K562 (cell line): ENCODE results near the gene AIFM3. TPM values are rescaled to one million over a fixed set of nuclear protein-coding genes. Genes with fewer than 3 reads are reported as not detected.

Experiments
- CREB5 ChIP-seq: fragments of 250-450 bp; sonication (Bioruptor Pico); IDR thresholded peaks from 2 replicates; pipeline ENCODE4 v1.5.0; 2020; ENCODE audit warnings: mild to moderate bottlenecking
- EP400 ChIP-seq: fragments of 450-650 bp; IDR thresholded peaks from 2 replicates; pipeline ENCODE4 v1.6.1; 2017; ENCODE audit warnings: antibody characterized with exemption, mild to moderate bottlenecking, moderate library complexity
- GTF3C2 ChIP-seq: IDR thresholded peaks from 3 replicates; pipeline ENCODE4 v1.6.1; 2011; ENCODE audit warnings: borderline replicate concordance, mild to moderate bottlenecking, moderate library complexity; ENCODE audit not compliant: insufficient read length; ENCODE audit errors: extremely low read depth
- HES1 ChIP-seq: fragments of 450-650 bp; IDR thresholded peaks from 2 replicates; pipeline ENCODE4 v1.6.1; 2016; ENCODE audit warnings: low read depth, mild to moderate bottlenecking, moderate library complexity
- MTA3 ChIP-seq: fragments of 450-650 bp; formaldehyde crosslinking; IDR thresholded peaks from 2 replicates; pipeline ENCODE4 v1.6.1; 2017; ENCODE audit warnings: mild to moderate bottlenecking, borderline replicate concordance
- NR2C1 ChIP-seq, 2 experiments: fragments of 450-650 bp; IDR thresholded peaks; 2 replicates each; pipeline ENCODE4 v1.6.1; 2017; ENCODE audit warnings: mild to moderate bottlenecking in 2 of 2, antibody characterized with exemption in 1 of 2, inconsistent platforms in 1 of 2, missing compliant biosample characterization in 1 of 2, missing genetic modification characterization in 1 of 2
- PYGO2 ChIP-seq: fragments of 450-650 bp; IDR thresholded peaks from 2 replicates; pipeline ENCODE4 v1.6.1; 2016; ENCODE audit warnings: mild to moderate bottlenecking, missing genetic modification characterization, moderate library complexity, missing compliant biosample characterization
- SIX5 ChIP-seq, 2 experiments: IDR thresholded peaks; 2 replicates each; pipeline ENCODE4 v1.6.1; 2011; ENCODE audit warnings: low read length in 2 of 2, borderline replicate concordance in 1 of 2, low read depth in 1 of 2, mild to moderate bottlenecking in 1 of 2, moderate library complexity in 1 of 2; ENCODE audit not compliant: insufficient read depth in 1 of 2
- SNIP1 ChIP-seq: fragments of 450-650 bp; IDR thresholded peaks from 2 replicates; pipeline ENCODE4 v1.7.1; 2017; ENCODE audit warnings: low read depth, mild to moderate bottlenecking
- ZNF23 ChIP-seq: fragments of 250-450 bp; sonication (Bioruptor Pico); IDR thresholded peaks from 2 replicates; pipeline ENCODE4 v1.4.0; 2020; ENCODE audit warnings: mild to moderate bottlenecking
- ZNF324 ChIP-seq: fragments of 250-450 bp; sonication (Bioruptor Pico); IDR thresholded peaks from 2 replicates; pipeline ENCODE4 v1.4.0; 2020; ENCODE audit warnings: mild to moderate bottlenecking
- ZNF407 ChIP-seq: fragments of 450-650 bp; IDR thresholded peaks from 2 replicates; pipeline ENCODE4 v1.6.1; 2016; ENCODE audit warnings: low read depth
- ZNF431 ChIP-seq: sonication (generic); formaldehyde crosslinking; IDR thresholded peaks from 2 replicates; pipeline ENCODE4 v1.8.0; 2022; ENCODE audit warnings: mild to moderate bottlenecking, missing genetic modification reagents
- ZNF75A ChIP-seq: fragments of 450-650 bp; formaldehyde crosslinking; IDR thresholded peaks from 2 replicates; pipeline ENCODE4 v1.4.0; 2020; ENCODE audit warnings: mild to moderate bottlenecking
- polyA plus RNA-seq, 8 experiments: library from polyadenylated mRNA; depleted of rRNA in 4 of 8; stranded (reverse) in 5 of 8; unstranded in 3 of 8; fragments of >200 nt; fragmentation: Nextera tagmentation in 2 of 8; fragmentation: Illumina TruSeq in 1 of 8; extraction: Ambion mirVana in 2 of 8; extraction: Trizol in 1 of 8; gene quantifications; 2 replicates each; pipeline versions ENCODE4 v1.2.1 to v1.2.3, GENCODE V29; 2011 to 2014; ENCODE audit warnings: inconsistent platforms in 1 of 8, missing spikeins in 1 of 8
- total RNA-seq, 7 experiments: library from RNA; depleted of rRNA in 6 of 7; stranded (reverse); fragments of >200 nt in 6 of 7; fragmentation: Illumina TruSeq in 2 of 7; extraction: Trizol in 2 of 7; gene quantifications; 2 replicates each; pipeline versions ENCODE4 v1.2.1 to v1.2.3, GENCODE V29; 2011 to 2021; ENCODE audit warnings: low replicate concordance in 1 of 7

AIFM3 gene
- total and polyA plus RNA-seq, 9 of the 15 experiments (the other 6 are each of a cell fraction or from before 2014, with no cell fraction given), result 0.03 to 0.20 (median 0.07) TPM; not detected in 1

- no peak for TF ChIP-seq ZNF407
- no peak for TF ChIP-seq CREB5 (CRISPR knock-in tag)
- TF ChIP-seq ZNF75A (CRISPR knock-in tag), result 0 out of 2 replicates have a peak, but pooled peaks have one; percentile 10
- no peak for TF ChIP-seq SNIP1
- TF ChIP-seq PYGO2 (tag), result no peak
- TF ChIP-seq ZNF324 (CRISPR knock-in tag), result peak; percentile 41; the same call in 1 of the 2 replicates
- TF ChIP-seq GTF3C2, result no peak
- no peak for TF ChIP-seq SIX5 (IDR thresholded peaks at IDR 0.05; ENCODE audit: borderline replicate concordance in 1 of 2, insufficient read depth in 1 of 2, low read depth in 1 of 2, low read length in 2 of 2)
- TF ChIP-seq ZNF431, result no peak
- TF ChIP-seq HES1, result no peak
- TF ChIP-seq MTA3, result no peak
- TF ChIP-seq EP400, result no peak
- TF ChIP-seq NR2C1 (IDR thresholded peaks at IDR 0.05), result no peak
- no peak for TF ChIP-seq NR2C1 (tag; IDR thresholded peaks at IDR 0.05)
- no peak for TF ChIP-seq ZNF23 (CRISPR knock-in tag)
Observed at GRCh38 chr22:21000987-21001600, 34.0 kb downstream of the AIFM3 start (continued).
